ENCODE results near the gene S100A6.

- TF ChIP-seq POLR2A (IDR thresholded peaks at IDR 0.05; ENCODE audit: low read length) (no peak), GATA1 (IDR thresholded peaks at IDR 0.05; ENCODE audit: low read depth, low read length) (no peak)
Measured at GRCh38 chr1:153567621-153568366, 32.0 kb upstream of the S100A6 start.

All from erythroblast (primary cell).